DMS53 treated with DMSO at 0.1 percent for 48 hours (cell line): ENCODE data around the gene MB21D2.

Experiments used
- DNase-seq: peaks from one replicate; lab custom pipeline; 2025; ENCODE audit not compliant: unreplicated experiment; lab: John Stamatoyannopoulos, UW

MB21D2 gene

GRCh38 chr3:192892981-192893700, 24.5 kb downstream of the MB21D2 start:
- no peak for DNase-seq

GRCh38 chr3:192890347-192891335, 27.0 kb downstream of the MB21D2 start:
- DNase-seq, result no peak

GRCh38 chr3:192889679-192890078, 28.0 kb downstream of the MB21D2 start:
- no peak for DNase-seq

GRCh38 chr3:192888190-192888589, 29.5 kb downstream of the MB21D2 start:
- no peak for DNase-seq

- no peak for DNase-seq
Measured at GRCh38 chr3:192887701-192888100, 30.0 kb downstream of the MB21D2 start.

- DNase-seq, result no peak
Measured at GRCh38 chr3:192887047-192887446, 30.6 kb downstream of the MB21D2 start.

- no peak for DNase-seq
Measured at GRCh38 chr3:192884777-192885773, 32.6 kb downstream of the MB21D2 start.

- no peak for DNase-seq
Measured at GRCh38 chr3:192883512-192883911, 34.1 kb downstream of the MB21D2 start.

GRCh38 chr3:192881159-192881786, 36.4 kb downstream of the MB21D2 start:
- no peak for DNase-seq

GRCh38 chr3:192880313-192880712, 37.3 kb downstream of the MB21D2 start:
- no peak for DNase-seq

- no peak for DNase-seq
Measured at GRCh38 chr3:192879346-192880031, 38.2 kb downstream of the MB21D2 start.

- no peak for DNase-seq
Measured at GRCh38 chr3:192875971-192876565, 41.6 kb downstream of the MB21D2 start.

- DNase-seq, result no peak
Measured at GRCh38 chr3:192870822-192871221, 46.8 kb downstream of the MB21D2 start.

GRCh38 chr3:192869131-192870031, 48.3 kb downstream of the MB21D2 start:
- no peak for DNase-seq

- DNase-seq, result no peak
Measured at GRCh38 chr3:192867645-192868044, 50.0 kb downstream of the MB21D2 start.

- no peak for DNase-seq
Measured at GRCh38 chr3:192866804-192867203, 50.9 kb downstream of the MB21D2 start.

GRCh38 chr3:192864941-192865340, 52.7 kb downstream of the MB21D2 start:
- no peak for DNase-seq

- DNase-seq, result no peak
Measured at GRCh38 chr3:192863091-192863420, 54.6 kb downstream of the MB21D2 start.
